CD14-positive monocyte (primary cell): ENCODE measurements around the gene OR10D3. TPM values are rescaled to one million over a fixed set of nuclear protein-coding genes. Genes with fewer than 3 reads are reported as not detected.
"Not testable (repeated sequence)": the region's sequence is repeated elsewhere in the genome, so short reads cannot be mapped to it uniquely, and the experiment has no call there.

ENCODE experiments used
- DNase-seq, 3 donors: peaks; one replicate each; pipeline ENCODE4 v3.0.0-alpha.2; 2011 to 2022
- H2AFZ ChIP-seq: 2 replicates; pipeline ENCODE4 v1.6.0; 2012; ENCODE audit warnings: mild to moderate bottlenecking, low read depth, low read length, inconsistent platforms; ENCODE audit not compliant: insufficient read depth, poor library complexity, severe bottlenecking
- H3K27ac ChIP-seq, 2 donors: 1 replicate in 1 of 2; 2 replicates in 1 of 2; pipeline ENCODE4 v1.5.1; 2012 to 2013; ENCODE audit warnings: low read length in 2 of 2, control low read depth in 1 of 2, inconsistent platforms in 1 of 2, low read depth in 1 of 2, mild to moderate bottlenecking in 1 of 2
- H3K27me3 ChIP-seq, 2 donors: one replicate each; pipeline versions ENCODE4 v1.6.0 to v1.6.1; 2011 to 2013; ENCODE audit warnings: low read length in 2 of 2; ENCODE audit not compliant: control insufficient read depth in 2 of 2, insufficient read depth in 2 of 2
- H3K36me3 ChIP-seq, 2 donors: replicated peaks in 1 of 2; 1 replicate in 1 of 2; 2 replicates in 1 of 2; pipeline versions ENCODE4 v1.5.1 to v1.6.1; 2012 to 2013; ENCODE audit warnings: low read length in 2 of 2, control low read depth in 1 of 2, inconsistent platforms in 1 of 2, mild to moderate bottlenecking in 1 of 2; ENCODE audit not compliant: insufficient read depth in 2 of 2, control insufficient read depth in 1 of 2
- H3K4me1 ChIP-seq, 2 donors: 1 replicate in 1 of 2; 2 replicates in 1 of 2; pipeline versions ENCODE4 v1.5.1 to v1.6.1; 2012 to 2013; ENCODE audit warnings: low read length in 2 of 2, control low read depth in 1 of 2, inconsistent platforms in 1 of 2, mild to moderate bottlenecking in 1 of 2, moderate library complexity in 1 of 2; ENCODE audit not compliant: insufficient read depth in 2 of 2, control insufficient read depth in 1 of 2
- H3K4me2 ChIP-seq: replicated peaks from 2 replicates; pipeline ENCODE3; 2012; ENCODE audit warnings: low read length, moderate library complexity, mild to moderate bottlenecking; ENCODE audit not compliant: poor library complexity, severe bottlenecking; ENCODE audit errors: extremely low read depth
- H3K4me3 ChIP-seq, 3 experiments: fragments of 200-600 bp in 1 of 3; sonication (generic) in 1 of 3; replicated peaks in 1 of 3; 1 replicate in 2 of 3; 2 replicates in 1 of 3; pipeline ENCODE4 v1.5.1; 2011 to 2013; ENCODE audit warnings: low read length in 3 of 3, mild to moderate bottlenecking in 3 of 3, control low read depth in 2 of 3, low read depth in 2 of 3, inconsistent platforms in 1 of 3, moderate library complexity in 1 of 3
- H3K79me2 ChIP-seq: 2 replicates; pipeline ENCODE4 v1.6.0; 2012; ENCODE audit warnings: mild to moderate bottlenecking, control low read depth, inconsistent platforms, low read length, moderate library complexity; ENCODE audit not compliant: insufficient read depth
- H3K9ac ChIP-seq: 2 replicates; pipeline ENCODE4 v1.6.0; 2017; ENCODE audit warnings: low read length, mild to moderate bottlenecking; ENCODE audit not compliant: insufficient read depth, poor library complexity, severe bottlenecking
- H3K9me3 ChIP-seq, 2 donors: replicated peaks in 1 of 2; 1 replicate in 1 of 2; 2 replicates in 1 of 2; pipeline versions ENCODE4 v1.5.1 to v1.6.1; 2012 to 2013; ENCODE audit warnings: low read length in 2 of 2, control low read depth in 1 of 2; ENCODE audit not compliant: control insufficient read depth in 1 of 2, insufficient read depth in 1 of 2
- H4K20me1 ChIP-seq: 2 replicates; pipeline ENCODE4 v1.6.0; 2012; ENCODE audit warnings: mild to moderate bottlenecking, low read length, control low read depth, moderate library complexity; ENCODE audit not compliant: insufficient read depth
- H3K27ac Mint-ChIP-seq, 7 donors: one replicate each; pipeline ENCODE4 v1.8.0; 2020; ENCODE audit warnings: mild to moderate bottlenecking in 7 of 7, mixed read lengths in 7 of 7, moderate library complexity in 6 of 7, inconsistent platforms in 2 of 7
- H3K27me3 Mint-ChIP-seq, 3 donors: one replicate each; pipeline ENCODE4 v1.8.0; 2021 to 2022; ENCODE audit warnings: low read depth in 3 of 3, mild to moderate bottlenecking in 3 of 3, mixed read lengths in 3 of 3, moderate library complexity in 3 of 3, inconsistent platforms in 1 of 3
- H3K36me3 Mint-ChIP-seq, 2 donors: one replicate each; pipeline ENCODE4 v1.8.0; 2020; ENCODE audit warnings: mixed read lengths in 2 of 2, inconsistent platforms in 1 of 2, mild to moderate bottlenecking in 1 of 2
- H3K4me1 Mint-ChIP-seq: one replicate; pipeline ENCODE4 v1.8.0; 2020; ENCODE audit warnings: mild to moderate bottlenecking, mixed read lengths
- H3K4me3 Mint-ChIP-seq, 2 donors: one replicate each; pipeline ENCODE4 v1.8.0; 2020; ENCODE audit warnings: mild to moderate bottlenecking in 2 of 2, mixed read lengths in 2 of 2, moderate library complexity in 1 of 2
- H3K9me3 Mint-ChIP-seq, 7 donors: one replicate each; pipeline ENCODE4 v1.8.0; 2020 to 2022; ENCODE audit warnings: mixed read lengths in 7 of 7, mild to moderate bottlenecking in 6 of 7, moderate library complexity in 6 of 7, inconsistent platforms in 2 of 7
- CTCF ChIP-seq: fragments of 200-600 bp; IDR thresholded peaks from one replicate; pipeline ENCODE4 v1.8.0; 2022; ENCODE audit warnings: antibody characterized with exemption, mild to moderate bottlenecking
- WGBS: methylation state at CpG from one replicate; pipeline ENCODE4 v1.1.5; 2013; ENCODE audit warnings: missing lambda C conversion rate; ENCODE audit not compliant: insufficient coverage; 5-methylcytosine and 5-hydroxymethylcytosine counted together
- intact Hi-C, 2 donors: fragments of 100-400 bp; cut with micrococcal nuclease; formaldehyde crosslinking; loops; one replicate each; pipeline versions ENCODE4 v1.15.0 to v1.15.1; 2023
- polyA plus RNA-seq, 3 donors: library from polyadenylated mRNA; depleted of rRNA in 1 of 3; unstranded in 2 of 3; stranded (reverse) in 1 of 3; fragments of 300-500 nt in 2 of 3; fragments of >200 nt in 1 of 3; fragmentation: Illumina TruSeq in 2 of 3; gene quantifications; 1 replicate in 2 of 3; 2 replicates in 1 of 3; pipeline ENCODE4 v1.2.3, GENCODE V29; 2012 to 2021

OR10D3 gene
- polyA plus RNA-seq, 3 donors, result not detected

GRCh38 chr11:124222407-124222806 lies 39.3 kb downstream of the OR10D3 start:
- H3K27me3 ChIP-seq, result no peaks in the 10 kb centered on the region
- no peaks in the 10 kb centered on the region for H3K9me3 ChIP-seq
- DNase-seq, result no peak
- no peak overlapping the region for H2AFZ ChIP-seq
- no peaks in the 10 kb centered on the region for H3K79me2 ChIP-seq
- TF ChIP-seq CTCF, result no peak
- no peak overlapping the region for H3K4me2 ChIP-seq
- H3K36me3 Mint-ChIP-seq, result no peaks in the 10 kb centered on the region
- no peaks in the 10 kb centered on the region for H3K27me3 Mint-ChIP-seq
- H3K27ac Mint-ChIP-seq, result no peak overlapping the region
- no peak overlapping the region for H3K4me3 Mint-ChIP-seq
- peaks cover 0 to 4% (median 0%) of the 10 kb centered on the region in 7 donors for H3K9me3 Mint-ChIP-seq
- peaks cover 13% of the 10 kb centered on the region for H3K4me1 Mint-ChIP-seq
- H4K20me1 ChIP-seq, result no peaks in the 10 kb centered on the region
- no peak overlapping the region for H3K27ac ChIP-seq
- H3K4me3 ChIP-seq, result no peak overlapping the region
- H3K4me1 ChIP-seq, result peaks cover 4 to 10% of the 10 kb centered on the region in 2 donors
- H3K9ac ChIP-seq, result no peak overlapping the region
- no CpG with 5 or more reads among the region's 2 CpGs for WGBS
- no peaks in the 10 kb centered on the region for H3K36me3 ChIP-seq
- intact Hi-C loops, result no loop called here

GRCh38 chr11:124224618-124225423 lies 41.7 kb downstream of the OR10D3 start:
- H3K36me3 Mint-ChIP-seq, intact Hi-C loops: not testable (repeated sequence)

More at GRCh38 chr11:124224618-124225423, 41.7 kb downstream of the OR10D3 start:
- not testable (repeated sequence) for H3K9me3 ChIP-seq, H3K27me3 ChIP-seq, H3K9ac ChIP-seq, H3K36me3 ChIP-seq, H4K20me1 ChIP-seq, H3K9me3 Mint-ChIP-seq, H3K79me2 ChIP-seq, H3K27me3 Mint-ChIP-seq
- Histone ChIP-seq H3K4me2 (peak overlapping the region; percentile 47), H2AFZ (peak overlapping the region; percentile 70), H3K27ac (peak overlapping the region; percentile 72 to 84), H3K4me3 (peak overlapping the region in 1 of 3 experiments; percentile 34), H3K4me1 (peaks cover 4 to 10% of the 10 kb centered on the region in 2 donors)
- 26% methylated on average over 4 of the region's 9 CpGs for WGBS
- Mint-ChIP-seq H3K4me1 (peaks cover 13% of the 10 kb centered on the region), H3K27ac (peak overlapping the region; percentile 90 to 98 (median 96)), H3K4me3 (peak overlapping the region in 1 of 2 donors; percentile 60)
- DNase-seq, result peak; percentile 84 to 93 (median 87)
